Glomerular endothelial cell (primary cell): ENCODE measurements around the gene S100A6. TPM values are rescaled to one million over a fixed set of nuclear protein-coding genes. Genes with fewer than 3 reads are reported as not detected.
"Not testable (repeated sequence)": the region's sequence is repeated elsewhere in the genome, so short reads cannot be mapped to it uniquely, and the experiment has no call there.

Experiments
- DNase-seq: peaks from one replicate; pipeline ENCODE4 v3.0.0-alpha.2; 2011; ENCODE audit warnings: low read depth, low spot score; ENCODE audit errors: extremely low read depth
- total RNA-seq: library from RNA; depleted of rRNA; stranded (reverse); fragments of >200 nt; gene quantifications from 2 replicates; pipeline ENCODE4 v1.2.3, GENCODE V29; 2015

S100A6 gene
- 581 and 1,075 TPM in 2 replicates for total RNA-seq

GRCh38 chr1:153535242-153536011, at the start of gene S100A6:
Gene S100A6, minus strand, starts transcription at chr1:153535991. Its CDS starts 652 bp downstream, at chr1:153535339.
- DNase-seq, result no peak

- no peak for DNase-seq
These were observed 49.2 kb upstream of the S100A6 start for GRCh38 chr1:153585006-153585405.

GRCh38 chr1:153583976-153584375, 48.2 kb upstream of the S100A6 start:
- DNase-seq, result no peak

- not testable (repeated sequence) for DNase-seq
These were observed 47.7 kb upstream of the S100A6 start for GRCh38 chr1:153583514-153583913.

- DNase-seq, result not testable (repeated sequence)
These were observed 47.0 kb upstream of the S100A6 start for GRCh38 chr1:153582836-153583235.

- DNase-seq, result no peak
These were observed 43.1 kb upstream of the S100A6 start for GRCh38 chr1:153578936-153579335.

GRCh38 chr1:153578490-153578889, 42.7 kb upstream of the S100A6 start:
- no peak for DNase-seq

GRCh38 chr1:153577624-153578051, 41.8 kb upstream of the S100A6 start:
- no peak for DNase-seq

- DNase-seq, result no peak
These were observed 41.3 kb upstream of the S100A6 start for GRCh38 chr1:153577138-153577537.

GRCh38 chr1:153575497-153575896, 39.7 kb upstream of the S100A6 start:
- not testable (repeated sequence) for DNase-seq

GRCh38 chr1:153575081-153575491, 39.3 kb upstream of the S100A6 start:
- not testable (repeated sequence) for DNase-seq

- no peak for DNase-seq
These were observed 37.6 kb upstream of the S100A6 start for GRCh38 chr1:153573351-153573750.

- DNase-seq, result no peak
These were observed 36.8 kb upstream of the S100A6 start for GRCh38 chr1:153572569-153573015.

GRCh38 chr1:153571706-153572105, 35.9 kb upstream of the S100A6 start:
- DNase-seq, result no peak

- DNase-seq, result no peak
These were observed 35.1 kb upstream of the S100A6 start for GRCh38 chr1:153570874-153571273.

- no peak for DNase-seq
These were observed 33.7 kb upstream of the S100A6 start for GRCh38 chr1:153569465-153569864.

GRCh38 chr1:153568367-153569099, 32.7 kb upstream of the S100A6 start:
- DNase-seq, result no peak

- no peak for DNase-seq
These were observed 32.0 kb upstream of the S100A6 start for GRCh38 chr1:153567621-153568366.

- no peak for DNase-seq
These were observed 30.9 kb upstream of the S100A6 start for GRCh38 chr1:153566414-153567371.
